Transverse colon (tissue), 4 donors: ENCODE measurements around the gene ZXDC.

ENCODE experiments used
- POLR2A ChIP-seq: fragments of 450-650 bp; IDR thresholded peaks from one replicate; pipeline ENCODE4 v1.6.1; 2016; ENCODE audit warnings: antibody characterized with exemption, mild to moderate bottlenecking, moderate library complexity
- POLR2AphosphoS5 ChIP-seq, 3 donors: sonication (generic); formaldehyde crosslinking; IDR thresholded peaks; one replicate each; pipeline ENCODE4 v1.6.1; 2016; ENCODE audit warnings: antibody characterized with exemption in 3 of 3
- TF ChIP-seq, protein P1 (sequence below), 5 experiments: fragments of 200-600 bp in 3 of 5; fragments of 450-650 bp in 2 of 5; sonication (generic) in 3 of 5; IDR thresholded peaks; 1 replicate in 2 of 5; 2 replicates in 3 of 5; pipeline ENCODE4 v1.5.1; 2016 to 2017; ENCODE audit warnings: antibody characterized with exemption in 5 of 5, inconsistent platforms in 3 of 5, mild to moderate bottlenecking in 2 of 5, moderate library complexity in 1 of 5

DNA sequence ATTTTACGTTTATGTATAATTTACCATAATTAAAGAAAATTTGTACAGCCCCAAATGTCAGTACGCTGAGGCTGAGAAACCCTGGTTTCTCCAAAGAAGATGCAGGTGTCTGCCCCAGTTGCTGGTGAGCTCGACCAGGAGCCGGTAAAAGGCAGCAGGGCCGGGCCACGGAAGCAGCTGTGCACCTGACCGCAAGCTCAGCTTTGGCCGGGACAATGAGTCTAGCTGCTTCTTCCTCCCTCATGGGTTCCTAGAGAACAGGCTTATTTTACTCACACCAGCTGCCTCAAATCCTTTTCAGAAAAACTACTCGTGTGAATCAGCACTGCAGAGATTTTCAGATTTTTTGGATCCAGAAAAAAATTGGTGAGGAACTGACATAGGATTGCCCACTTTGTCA is 18.0 kb upstream of the ZXDC start:
- TF ChIP-seq POLR2AphosphoS5 (IDR thresholded peaks at IDR 0.05) (no peak), POLR2A (no peak)
- TF ChIP-seq, protein P1, sequence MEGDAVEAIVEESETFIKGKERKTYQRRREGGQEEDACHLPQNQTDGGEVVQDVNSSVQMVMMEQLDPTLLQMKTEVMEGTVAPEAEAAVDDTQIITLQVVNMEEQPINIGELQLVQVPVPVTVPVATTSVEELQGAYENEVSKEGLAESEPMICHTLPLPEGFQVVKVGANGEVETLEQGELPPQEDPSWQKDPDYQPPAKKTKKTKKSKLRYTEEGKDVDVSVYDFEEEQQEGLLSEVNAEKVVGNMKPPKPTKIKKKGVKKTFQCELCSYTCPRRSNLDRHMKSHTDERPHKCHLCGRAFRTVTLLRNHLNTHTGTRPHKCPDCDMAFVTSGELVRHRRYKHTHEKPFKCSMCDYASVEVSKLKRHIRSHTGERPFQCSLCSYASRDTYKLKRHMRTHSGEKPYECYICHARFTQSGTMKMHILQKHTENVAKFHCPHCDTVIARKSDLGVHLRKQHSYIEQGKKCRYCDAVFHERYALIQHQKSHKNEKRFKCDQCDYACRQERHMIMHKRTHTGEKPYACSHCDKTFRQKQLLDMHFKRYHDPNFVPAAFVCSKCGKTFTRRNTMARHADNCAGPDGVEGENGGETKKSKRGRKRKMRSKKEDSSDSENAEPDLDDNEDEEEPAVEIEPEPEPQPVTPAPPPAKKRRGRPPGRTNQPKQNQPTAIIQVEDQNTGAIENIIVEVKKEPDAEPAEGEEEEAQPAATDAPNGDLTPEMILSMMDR (IDR thresholded peaks at IDR 0.05): no peak
